ENCODE data around the gene PELO. TPM values are rescaled to one million over a fixed set of nuclear protein-coding genes. Genes with fewer than 3 reads are reported as not detected.

The PELO gene, protein sequence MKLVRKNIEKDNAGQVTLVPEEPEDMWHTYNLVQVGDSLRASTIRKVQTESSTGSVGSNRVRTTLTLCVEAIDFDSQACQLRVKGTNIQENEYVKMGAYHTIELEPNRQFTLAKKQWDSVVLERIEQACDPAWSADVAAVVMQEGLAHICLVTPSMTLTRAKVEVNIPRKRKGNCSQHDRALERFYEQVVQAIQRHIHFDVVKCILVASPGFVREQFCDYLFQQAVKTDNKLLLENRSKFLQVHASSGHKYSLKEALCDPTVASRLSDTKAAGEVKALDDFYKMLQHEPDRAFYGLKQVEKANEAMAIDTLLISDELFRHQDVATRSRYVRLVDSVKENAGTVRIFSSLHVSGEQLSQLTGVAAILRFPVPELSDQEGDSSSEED
- 11.8 TPM for total RNA-seq

DNA sequence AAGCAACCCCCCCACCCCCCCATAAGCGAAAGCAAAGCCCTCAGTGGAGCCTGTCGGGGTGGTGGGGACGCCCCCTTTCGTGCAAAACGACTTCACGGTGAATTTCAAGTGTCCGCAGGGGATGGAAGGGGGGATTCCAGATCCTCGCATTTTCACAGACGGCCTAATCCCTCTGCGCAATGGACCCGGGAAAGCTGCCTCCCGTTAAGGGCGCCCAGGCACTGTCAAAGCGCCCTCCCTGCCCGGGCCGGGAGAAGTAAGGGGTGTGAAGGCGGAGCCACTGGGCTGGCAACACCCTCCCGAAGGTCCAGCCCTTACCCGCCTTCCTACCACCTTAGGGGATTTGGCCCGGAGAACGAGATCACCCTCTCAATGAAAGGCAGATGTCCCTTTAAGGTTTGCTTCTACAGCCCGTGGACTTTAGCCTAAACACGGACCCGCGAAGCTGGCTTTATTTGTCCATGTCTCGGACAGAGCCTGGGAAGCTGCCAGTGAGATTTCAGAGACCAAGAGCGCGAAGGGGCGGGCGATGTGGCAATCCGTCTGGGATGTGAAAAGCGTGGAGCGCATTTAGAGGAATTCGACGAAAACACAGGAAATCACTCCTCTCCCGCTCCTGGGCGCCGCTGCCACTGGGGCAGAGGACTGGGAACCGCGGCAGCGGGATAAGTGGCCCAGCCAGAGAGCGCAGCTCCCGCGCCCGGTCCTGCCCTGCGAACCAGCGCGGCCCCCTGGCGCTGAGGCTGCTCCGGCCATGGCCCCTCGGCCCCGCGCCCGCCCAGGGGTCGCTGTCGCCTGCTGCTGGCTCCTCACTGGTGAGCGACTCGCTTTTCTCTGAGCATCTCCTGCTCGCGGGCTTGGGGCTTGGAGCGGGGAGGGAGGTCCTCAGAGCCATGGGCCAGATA is at the start of gene PELO, which contains the start of gene ITGA1:
PELO (plus strand) TSS at position 317 of the 905 bp plus-strand sequence. CDS start 12,479 bp downstream, outside the sequence.
ITGA1 (plus strand) TSS at position 317 of the 905 bp plus-strand sequence; CDS start at position 755, 438 bp downstream.
- no peaks in the 10 kb centered on the region for H3K36me3 ChIP-seq
- TF ChIP-seq, protein P1, sequence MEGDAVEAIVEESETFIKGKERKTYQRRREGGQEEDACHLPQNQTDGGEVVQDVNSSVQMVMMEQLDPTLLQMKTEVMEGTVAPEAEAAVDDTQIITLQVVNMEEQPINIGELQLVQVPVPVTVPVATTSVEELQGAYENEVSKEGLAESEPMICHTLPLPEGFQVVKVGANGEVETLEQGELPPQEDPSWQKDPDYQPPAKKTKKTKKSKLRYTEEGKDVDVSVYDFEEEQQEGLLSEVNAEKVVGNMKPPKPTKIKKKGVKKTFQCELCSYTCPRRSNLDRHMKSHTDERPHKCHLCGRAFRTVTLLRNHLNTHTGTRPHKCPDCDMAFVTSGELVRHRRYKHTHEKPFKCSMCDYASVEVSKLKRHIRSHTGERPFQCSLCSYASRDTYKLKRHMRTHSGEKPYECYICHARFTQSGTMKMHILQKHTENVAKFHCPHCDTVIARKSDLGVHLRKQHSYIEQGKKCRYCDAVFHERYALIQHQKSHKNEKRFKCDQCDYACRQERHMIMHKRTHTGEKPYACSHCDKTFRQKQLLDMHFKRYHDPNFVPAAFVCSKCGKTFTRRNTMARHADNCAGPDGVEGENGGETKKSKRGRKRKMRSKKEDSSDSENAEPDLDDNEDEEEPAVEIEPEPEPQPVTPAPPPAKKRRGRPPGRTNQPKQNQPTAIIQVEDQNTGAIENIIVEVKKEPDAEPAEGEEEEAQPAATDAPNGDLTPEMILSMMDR (IDR thresholded peaks at IDR 0.05): peak in 1 of 3 experiments; percentile 9
- TF ChIP-seq POLR2A (IDR thresholded peaks at IDR 0.05): peak in 1 of 2 donors; percentile 29
- peak; percentile 23 to 82 for TF ChIP-seq POLR2AphosphoS5 (IDR thresholded peaks at IDR 0.05; ENCODE audit: insufficient read depth in 1 of 2, low read depth in 1 of 2)
- intact Hi-C loops (cut with DNase I): loop anchor here (5.0 kb wide), 1 partner anchor 129 kb away; no protein-coding TSS in a partner anchor

DNA sequence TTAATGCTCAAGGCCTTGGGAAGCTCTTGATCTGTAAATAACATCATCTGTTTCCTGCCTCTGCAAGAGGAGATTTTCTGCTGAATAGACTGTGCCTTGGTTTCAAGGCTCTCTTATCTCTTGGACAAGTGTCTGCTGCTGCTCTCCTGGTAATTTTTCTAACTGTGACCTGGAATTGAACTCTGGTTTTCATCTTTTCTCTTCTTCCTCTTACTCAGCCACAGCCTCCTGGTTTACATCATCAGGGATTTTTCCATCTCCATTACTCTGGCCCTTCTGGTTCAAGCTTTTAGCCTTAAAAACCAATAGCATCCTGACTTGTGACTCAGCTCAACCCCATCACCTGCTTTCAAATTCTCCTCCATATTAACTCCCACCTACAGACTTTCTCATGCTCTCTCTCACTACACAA is 49.6 kb upstream of the PELO start:
- Histone ChIP-seq H3K9me3 (no peaks in the 10 kb centered on the region), H3K4me3 (no peak overlapping the region), H3K27ac (no peak overlapping the region), H3K36me3 (no peaks in the 10 kb centered on the region), H3K27me3 (no peaks in the 10 kb centered on the region), H3K4me1 (no peaks in the 10 kb centered on the region)
- intact Hi-C loops (cut with DNase I): no loop called here
- DNase-seq (ENCODE audit: extremely low spot score in 2 of 2): no peak
- TF ChIP-seq POLR2A (IDR thresholded peaks at IDR 0.05): no peak
- TF ChIP-seq, protein P1 (IDR thresholded peaks at IDR 0.05): no peak
- no peak for TF ChIP-seq POLR2AphosphoS5 (IDR thresholded peaks at IDR 0.05; ENCODE audit: insufficient read depth in 1 of 2, low read depth in 1 of 2)

More for the DNA sequence above, at the start of gene PELO, which contains the start of gene ITGA1:
- Histone ChIP-seq H3K9me3 (no peaks in the 10 kb centered on the region), H3K4me1 (peaks cover 11% of the 10 kb centered on the region), H3K4me3 (peak within 1 kb of the TSS; percentile 60 to 67), H3K27me3 (no peaks in the 10 kb centered on the region), H3K27ac (peak within 1 kb of the TSS; percentile 89)
- peak in 1 of 2 donors; percentile 92 for DNase-seq (ENCODE audit: extremely low spot score in 2 of 2)

DNA sequence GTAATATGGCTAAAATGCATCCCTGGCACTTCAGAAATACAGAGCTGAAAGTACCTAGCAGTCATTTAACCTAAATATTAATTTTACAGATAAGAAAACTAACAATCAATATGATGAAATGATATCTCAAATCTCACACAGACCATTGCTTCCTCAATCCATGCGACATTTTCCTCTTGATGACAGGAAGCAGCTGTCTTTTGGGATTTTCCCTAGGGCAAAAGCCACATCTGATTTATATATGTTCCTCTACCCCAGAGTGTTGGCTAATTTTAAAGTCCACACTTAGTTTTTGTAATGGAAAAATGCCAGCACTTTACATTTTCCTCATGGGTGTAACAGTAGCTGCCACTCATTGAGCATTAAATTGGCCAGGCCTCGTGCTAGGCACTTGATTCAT is 47.7 kb upstream of the PELO start:
- H3K27ac ChIP-seq: no peak overlapping the region

DNA sequence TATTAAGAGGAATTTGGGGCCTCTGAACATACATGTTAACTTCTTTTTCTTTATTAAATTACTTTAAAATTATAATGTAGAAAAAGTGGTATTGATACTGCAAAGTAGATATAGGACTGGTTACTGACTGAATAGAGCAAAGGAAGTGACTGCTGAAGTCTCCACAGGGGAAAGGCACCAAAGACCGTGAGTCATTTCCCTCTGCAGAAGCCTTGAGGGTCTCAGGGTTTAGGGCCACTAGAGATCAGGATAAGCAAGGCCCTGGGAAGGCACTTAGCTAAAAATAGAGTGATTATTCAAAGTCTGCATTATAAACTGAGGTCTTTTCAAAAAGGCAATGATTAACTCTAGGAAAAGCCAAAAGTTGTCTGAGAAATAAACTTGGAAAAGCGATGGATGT is 44.7 kb upstream of the PELO start:
- no peak for DNase-seq (ENCODE audit: extremely low spot score in 2 of 2)
- H3K4me1 ChIP-seq: peaks cover 5% of the 10 kb centered on the region
- no peaks in the 10 kb centered on the region for H3K27me3 ChIP-seq
- no peaks in the 10 kb centered on the region for H3K9me3 ChIP-seq
- no peak overlapping the region for H3K4me3 ChIP-seq
- H3K36me3 ChIP-seq: no peaks in the 10 kb centered on the region
- no peak overlapping the region for H3K27ac ChIP-seq
- intact Hi-C loops (cut with DNase I): no loop called here
- TF ChIP-seq, protein P1 (IDR thresholded peaks at IDR 0.05): no peak
- TF ChIP-seq POLR2AphosphoS5 (IDR thresholded peaks at IDR 0.05; ENCODE audit: insufficient read depth in 1 of 2, low read depth in 1 of 2) (no peak), POLR2A (IDR thresholded peaks at IDR 0.05) (no peak)

More for the DNA sequence above, 47.7 kb upstream of the PELO start:
- H3K27me3 ChIP-seq: no peaks in the 10 kb centered on the region
- no peak overlapping the region for H3K4me3 ChIP-seq
- DNase-seq (ENCODE audit: extremely low spot score in 2 of 2): no peak
- intact Hi-C loops (cut with DNase I): no loop called here
- TF ChIP-seq POLR2A (IDR thresholded peaks at IDR 0.05) (no peak), POLR2AphosphoS5 (IDR thresholded peaks at IDR 0.05; ENCODE audit: insufficient read depth in 1 of 2, low read depth in 1 of 2) (no peak)
- TF ChIP-seq, protein P1 (IDR thresholded peaks at IDR 0.05): no peak
- no peaks in the 10 kb centered on the region for H3K36me3 ChIP-seq
- H3K4me1 ChIP-seq: peaks cover 5% of the 10 kb centered on the region
- no peaks in the 10 kb centered on the region for H3K9me3 ChIP-seq
